Loucy (cell line): Measurements from ENCODE around the gene KCTD13.

Experiments
- H2AFZ ChIP-seq: fragments of 200-600 bp; sonication (generic); 2 replicates; pipeline ENCODE4 v1.6.0; 2016; ENCODE audit warnings: antibody characterized with exemption, mild to moderate bottlenecking, low read length, moderate library complexity
- H3F3A ChIP-seq: fragments of 200-600 bp; 2 replicates; pipeline ENCODE4 v1.6.0; 2016; ENCODE audit warnings: antibody characterized with exemption, low read depth, mild to moderate bottlenecking
- H3K27me3 ChIP-seq: fragments of 200-600 bp; sonication (generic); 2 replicates; pipeline ENCODE4 v1.6.1; 2014; ENCODE audit warnings: low read length, mild to moderate bottlenecking; ENCODE audit not compliant: insufficient read depth, poor library complexity, severe bottlenecking
- H3K36me3 ChIP-seq: fragments of 200-600 bp; sonication (generic); 2 replicates; pipeline ENCODE4 v1.6.1; 2016; ENCODE audit warnings: low read length; ENCODE audit not compliant: insufficient read depth
- H3K4me1 ChIP-seq: fragments of 200-600 bp; sonication (generic); 2 replicates; pipeline ENCODE4 v1.5.1; 2014; ENCODE audit warnings: low read length, mild to moderate bottlenecking; ENCODE audit not compliant: insufficient read depth, poor library complexity, severe bottlenecking
- H3K4me2 ChIP-seq: fragments of 200-600 bp; sonication (generic); 2 replicates; pipeline ENCODE4 v1.6.0; 2014; ENCODE audit warnings: antibody characterized with exemption, low read length, low read depth, mild to moderate bottlenecking; ENCODE audit not compliant: poor library complexity, severe bottlenecking
- H3K4me3 ChIP-seq: fragments of 200-600 bp; sonication (generic); 2 replicates; pipeline ENCODE4 v1.5.1; 2014; ENCODE audit warnings: low read length, mild to moderate bottlenecking, mixed read lengths; ENCODE audit not compliant: poor library complexity, severe bottlenecking
- H3K79me2 ChIP-seq: fragments of 200-600 bp; sonication (generic); 2 replicates; pipeline ENCODE4 v1.6.1; 2014; ENCODE audit warnings: low read length; ENCODE audit not compliant: insufficient read depth
- H3K9ac ChIP-seq: fragments of 200-600 bp; sonication (generic); 2 replicates; pipeline ENCODE4 v1.6.0; 2014; ENCODE audit warnings: mild to moderate bottlenecking, low read depth, low read length, moderate library complexity; ENCODE audit not compliant: poor library complexity, severe bottlenecking
- H3K9me2 ChIP-seq: fragments of 200-600 bp; sonication (generic); replicated peaks from 2 replicates; pipeline ENCODE4 v1.6.1; 2016; ENCODE audit warnings: low read depth, low read length, mixed read lengths
- H3K9me3 ChIP-seq: fragments of 200-600 bp; sonication (generic); 2 replicates; pipeline ENCODE4 v1.6.1; 2014; ENCODE audit warnings: mild to moderate bottlenecking, antibody characterized with exemption, low read length, low read depth; ENCODE audit not compliant: insufficient read depth
- H4K20me1 ChIP-seq: fragments of 200-600 bp; sonication (generic); 2 replicates; pipeline ENCODE4 v1.6.0; 2014; ENCODE audit warnings: antibody characterized with exemption, low read length, mild to moderate bottlenecking; ENCODE audit not compliant: insufficient read depth, poor library complexity, severe bottlenecking
- EZH2phosphoT487 ChIP-seq: fragments of 200-600 bp; IDR thresholded peaks from 2 replicates; pipeline ENCODE4 v1.6.1; 2018; ENCODE audit warnings: antibody characterized with exemption, mild to moderate bottlenecking, moderate library complexity, borderline replicate concordance
- TF ChIP-seq, protein P1 (sequence below): fragments of 200-600 bp; sonication (generic); conservative IDR thresholded peaks from 2 replicates; pipeline ENCODE4 v1.5.1; 2014; ENCODE audit warnings: mild to moderate bottlenecking, antibody characterized with exemption, low read length

KCTD13 gene

DNA sequence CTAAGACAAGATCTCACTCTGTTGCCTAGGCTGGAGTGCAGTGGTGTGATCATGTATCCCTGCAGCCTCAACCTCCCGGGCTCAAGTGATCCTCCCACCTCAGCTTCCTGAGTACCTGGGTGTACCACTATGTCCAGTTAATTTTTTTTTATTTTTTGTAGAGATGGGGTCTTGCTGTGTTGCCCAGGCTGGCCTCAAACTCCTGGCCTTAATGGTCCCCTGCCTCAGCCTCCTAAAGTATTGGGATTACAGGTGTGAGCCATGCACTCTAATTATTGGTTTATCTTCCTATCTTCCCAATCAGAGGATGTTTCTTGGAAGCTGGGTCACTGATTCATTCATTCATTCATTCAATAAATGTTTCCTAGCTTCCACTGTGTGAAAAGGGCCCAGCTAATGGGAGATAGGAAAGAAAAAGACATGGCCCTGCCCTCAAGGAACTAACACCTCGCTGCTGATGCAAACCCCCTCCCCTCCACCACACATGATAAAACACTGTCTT is 17.3 kb downstream of the KCTD13 start:
- H3K79me2 ChIP-seq = no peaks in the 10 kb centered on the region
- no peaks in the 10 kb centered on the region for H3K9me3 ChIP-seq
- H3K36me3 ChIP-seq = no peaks in the 10 kb centered on the region
- H3K4me2 ChIP-seq = no peak overlapping the region
- H3K4me1 ChIP-seq = no peaks in the 10 kb centered on the region
- H3F3A ChIP-seq = no peaks in the 10 kb centered on the region
- TF ChIP-seq, protein P1, sequence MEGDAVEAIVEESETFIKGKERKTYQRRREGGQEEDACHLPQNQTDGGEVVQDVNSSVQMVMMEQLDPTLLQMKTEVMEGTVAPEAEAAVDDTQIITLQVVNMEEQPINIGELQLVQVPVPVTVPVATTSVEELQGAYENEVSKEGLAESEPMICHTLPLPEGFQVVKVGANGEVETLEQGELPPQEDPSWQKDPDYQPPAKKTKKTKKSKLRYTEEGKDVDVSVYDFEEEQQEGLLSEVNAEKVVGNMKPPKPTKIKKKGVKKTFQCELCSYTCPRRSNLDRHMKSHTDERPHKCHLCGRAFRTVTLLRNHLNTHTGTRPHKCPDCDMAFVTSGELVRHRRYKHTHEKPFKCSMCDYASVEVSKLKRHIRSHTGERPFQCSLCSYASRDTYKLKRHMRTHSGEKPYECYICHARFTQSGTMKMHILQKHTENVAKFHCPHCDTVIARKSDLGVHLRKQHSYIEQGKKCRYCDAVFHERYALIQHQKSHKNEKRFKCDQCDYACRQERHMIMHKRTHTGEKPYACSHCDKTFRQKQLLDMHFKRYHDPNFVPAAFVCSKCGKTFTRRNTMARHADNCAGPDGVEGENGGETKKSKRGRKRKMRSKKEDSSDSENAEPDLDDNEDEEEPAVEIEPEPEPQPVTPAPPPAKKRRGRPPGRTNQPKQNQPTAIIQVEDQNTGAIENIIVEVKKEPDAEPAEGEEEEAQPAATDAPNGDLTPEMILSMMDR = no peak
- TF ChIP-seq EZH2phosphoT487 = no peak
- H2AFZ ChIP-seq = no peak overlapping the region
- H3K9ac ChIP-seq = no peak overlapping the region
- no peaks in the 10 kb centered on the region for H3K27me3 ChIP-seq
- H3K4me3 ChIP-seq = no peak overlapping the region
- no peaks in the 10 kb centered on the region for H3K9me2 ChIP-seq
- H4K20me1 ChIP-seq = no peaks in the 10 kb centered on the region

DNA sequence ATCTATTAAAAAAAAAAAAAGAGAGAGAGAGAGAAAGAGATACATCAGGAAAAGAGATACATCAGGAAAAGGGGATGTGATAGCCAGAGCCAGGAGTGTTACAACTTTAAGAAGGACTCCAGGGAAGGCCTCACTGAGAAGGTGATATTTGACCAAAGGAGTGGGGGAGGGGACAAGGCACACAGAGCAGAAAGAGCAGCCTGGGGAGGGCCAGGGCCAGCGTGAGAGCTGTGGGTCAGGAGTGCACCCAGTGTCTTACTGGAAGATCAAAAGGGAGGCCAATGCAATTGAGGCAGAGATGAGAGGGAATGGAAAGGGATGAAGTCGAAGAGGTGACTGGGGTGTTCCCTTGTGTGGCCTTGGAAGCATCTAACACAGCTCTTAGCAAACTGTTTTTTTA is 18.1 kb downstream of the KCTD13 start:
- no peaks in the 10 kb centered on the region for H3K9me3 ChIP-seq
- H3K4me3 ChIP-seq = no peak overlapping the region
- H3K79me2 ChIP-seq = no peaks in the 10 kb centered on the region
- no peaks in the 10 kb centered on the region for H3F3A ChIP-seq
- no peaks in the 10 kb centered on the region for H3K36me3 ChIP-seq
- H4K20me1 ChIP-seq = no peaks in the 10 kb centered on the region
- no peak for TF ChIP-seq EZH2phosphoT487
- TF ChIP-seq, protein P1 = no peak
- no peak overlapping the region for H3K4me2 ChIP-seq
- H3K9me2 ChIP-seq = no peaks in the 10 kb centered on the region
- no peaks in the 10 kb centered on the region for H3K4me1 ChIP-seq
- H3K27me3 ChIP-seq = no peaks in the 10 kb centered on the region
- H2AFZ ChIP-seq = no peak overlapping the region
- no peak overlapping the region for H3K9ac ChIP-seq

DNA sequence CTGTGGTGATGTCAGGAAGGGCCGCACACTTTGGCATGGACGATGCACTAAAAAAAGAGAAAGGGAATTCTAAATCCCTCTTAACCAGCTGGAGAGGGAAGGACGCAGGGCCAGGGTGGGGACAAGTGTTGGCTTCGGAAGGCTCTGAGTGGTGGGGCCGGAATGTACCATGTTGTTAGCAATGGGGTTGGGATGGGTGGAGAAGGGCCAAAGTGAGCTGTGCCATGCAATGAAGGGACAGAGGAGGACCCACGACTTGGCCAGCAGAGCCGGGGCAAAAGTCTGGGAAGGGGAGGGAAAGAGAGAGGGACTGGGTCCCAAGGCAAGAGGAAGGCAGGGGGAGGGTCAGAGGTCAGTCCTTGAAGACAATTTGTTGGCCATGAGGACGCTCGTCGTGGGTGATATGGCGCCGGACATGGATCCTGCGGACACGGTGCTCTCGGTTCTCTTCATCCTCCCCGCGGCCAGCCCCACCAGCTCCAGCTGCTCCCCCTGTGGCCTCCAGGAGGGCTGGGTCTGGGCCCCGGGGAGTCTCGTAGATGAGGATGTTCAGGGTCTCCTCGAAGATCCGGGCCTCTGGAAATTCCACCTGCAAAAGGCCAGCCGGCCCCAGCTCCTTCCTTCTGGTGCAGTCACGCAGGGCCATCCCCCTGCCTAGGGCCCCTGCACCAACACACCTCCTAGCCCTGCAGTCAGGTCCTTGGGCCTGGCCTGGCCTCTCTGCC is 19.3 kb downstream of the KCTD13 start:
- H2AFZ ChIP-seq = no peak overlapping the region
- TF ChIP-seq, protein P1 = no peak
- TF ChIP-seq EZH2phosphoT487 = no peak

More for the DNA sequence above, 19.3 kb downstream of the KCTD13 start:
- Histone ChIP-seq H3K4me2 (no peak overlapping the region), H4K20me1 (no peaks in the 10 kb centered on the region), H3K9me3 (no peaks in the 10 kb centered on the region), H3K9me2 (no peaks in the 10 kb centered on the region), H3K4me3 (no peak overlapping the region), H3K4me1 (no peaks in the 10 kb centered on the region), H3K36me3 (no peaks in the 10 kb centered on the region), H3K9ac (no peak overlapping the region), H3K79me2 (no peaks in the 10 kb centered on the region), H3K27me3 (no peaks in the 10 kb centered on the region), H3F3A (no peaks in the 10 kb centered on the region)
